ENCODE measurements around the gene CREB1. TPM values are rescaled to one million over a fixed set of nuclear protein-coding genes. Genes with fewer than 3 reads are reported as not detected.
A peak's percentile ranks its signal among the peaks of the same experiment; 100 is the strongest.

The CREB1 gene
- total RNA-seq, 1 donor from 2014 or later = 164 TPM

GRCh38 chr2:207523005-207523404 lies 6.8 kb upstream of the CREB1 start:
- Mint-ChIP-seq H3K9me3 (peaks cover 2% of the 10 kb centered on the region), H3K27me3 (ENCODE audit: insufficient read depth, low read depth) (no peaks in the 10 kb centered on the region), H3K4me3 (no peak overlapping the region), H3K36me3 (peaks cover 3% of the 10 kb centered on the region), H3K4me1 (peaks cover 27% of the 10 kb centered on the region), H3K27ac (no peak overlapping the region)
- no peaks in the 10 kb centered on the region for H4K20me1 ChIP-seq (ENCODE audit: low read depth)
- H3K4me2 ChIP-seq = no peak overlapping the region
- H3K9me3 ChIP-seq (ENCODE audit: low read depth) = no peaks in the 10 kb centered on the region
- no peaks in the 10 kb centered on the region for H3K79me2 ChIP-seq (ENCODE audit: low read depth)
- no peak overlapping the region for H3K9ac ChIP-seq
- peaks cover 37% of the 10 kb centered on the region for H3K4me1 ChIP-seq
- peaks cover 5% of the 10 kb centered on the region for H3F3A ChIP-seq (ENCODE audit: low read depth)
- no peak overlapping the region for H2AFZ ChIP-seq (replicated peaks)
- H3K27ac ChIP-seq = no peak overlapping the region
- no peak for TF ChIP-seq EZH2phosphoT487 (IDR thresholded peaks at IDR 0.05)
- no peak for TF ChIP-seq EZH2 (IDR thresholded peaks at IDR 0.05)
- TF ChIP-seq CTCF (IDR thresholded peaks at IDR 0.05) = no peak
- no peaks in the 10 kb centered on the region for H3K36me3 ChIP-seq
- H3K4me3 ChIP-seq = no peak overlapping the region
- no peak for DNase-seq (ENCODE audit: low spot score)
- H3K27me3 ChIP-seq = peaks cover 12% of the 10 kb centered on the region

- Histone ChIP-seq H3K9me3 (ENCODE audit: low read depth) (no peaks in the 10 kb centered on the region), H3K27ac (no peak overlapping the region), H3K27me3 (peaks cover 26% of the 10 kb centered on the region), H4K20me1 (ENCODE audit: low read depth) (no peaks in the 10 kb centered on the region), H3F3A (ENCODE audit: low read depth) (peaks cover 9% of the 10 kb centered on the region), H3K79me2 (ENCODE audit: low read depth) (peaks cover 3% of the 10 kb centered on the region), H3K4me1 (peaks cover 37% of the 10 kb centered on the region), H3K4me3 (no peak overlapping the region), H3K9ac (no peak overlapping the region), H3K4me2 (no peak overlapping the region), H3K36me3 (no peaks in the 10 kb centered on the region), H2AFZ (replicated peaks) (no peak overlapping the region)
- TF ChIP-seq EZH2phosphoT487 (IDR thresholded peaks at IDR 0.05) (no peak), CTCF (IDR thresholded peaks at IDR 0.05) (no peak), EZH2 (IDR thresholded peaks at IDR 0.05) (no peak)
- Mint-ChIP-seq H3K4me1 (peaks cover 35% of the 10 kb centered on the region), H3K27ac (peak overlapping the region; percentile 27), H3K27me3 (ENCODE audit: insufficient read depth, low read depth) (peaks cover 7% of the 10 kb centered on the region), H3K36me3 (peaks cover 3% of the 10 kb centered on the region), H3K9me3 (no peaks in the 10 kb centered on the region), H3K4me3 (no peak overlapping the region)
- DNase-seq (ENCODE audit: low spot score) = no peak
Measured at GRCh38 chr2:207525296-207525695, 4.5 kb upstream of the CREB1 start.

- Histone ChIP-seq H3K79me2 (ENCODE audit: low read depth) (peaks cover 38% of the 10 kb centered on the region), H3K36me3 (peaks cover 4% of the 10 kb centered on the region), H3F3A (ENCODE audit: low read depth) (peaks cover 17% of the 10 kb centered on the region), H3K4me2 (peak overlapping the region; percentile 89), H3K4me3 (peak overlapping the region; percentile 99), H3K9ac (no peak overlapping the region), H4K20me1 (ENCODE audit: low read depth) (peaks cover 35% of the 10 kb centered on the region), H3K4me1 (peaks cover 49% of the 10 kb centered on the region), H3K27me3 (peaks cover 26% of the 10 kb centered on the region), H2AFZ (replicated peaks) (peak overlapping the region; percentile 63), H3K27ac (no peak overlapping the region), H3K9me3 (ENCODE audit: low read depth) (no peaks in the 10 kb centered on the region)
- Mint-ChIP-seq H3K4me3 (peak overlapping the region; percentile 99), H3K4me1 (peaks cover 58% of the 10 kb centered on the region), H3K27ac (peak overlapping the region; percentile 99), H3K36me3 (peaks cover 7% of the 10 kb centered on the region), H3K27me3 (ENCODE audit: insufficient read depth, low read depth) (peaks cover 12% of the 10 kb centered on the region), H3K9me3 (no peaks in the 10 kb centered on the region)
- peak; percentile 3 for TF ChIP-seq CTCF (IDR thresholded peaks at IDR 0.05)
- TF ChIP-seq EZH2phosphoT487 (IDR thresholded peaks at IDR 0.05) = no peak
- no peak for TF ChIP-seq EZH2 (IDR thresholded peaks at IDR 0.05)
- no peak for DNase-seq (ENCODE audit: low spot score)
Measured at GRCh38 chr2:207528980-207529329, 807 bp upstream of the CREB1 start.

Data from neural progenitor cell (in vitro differentiated cells).